ENCODE measurements around the gene PINK1.

PINK1 gene

DNA sequence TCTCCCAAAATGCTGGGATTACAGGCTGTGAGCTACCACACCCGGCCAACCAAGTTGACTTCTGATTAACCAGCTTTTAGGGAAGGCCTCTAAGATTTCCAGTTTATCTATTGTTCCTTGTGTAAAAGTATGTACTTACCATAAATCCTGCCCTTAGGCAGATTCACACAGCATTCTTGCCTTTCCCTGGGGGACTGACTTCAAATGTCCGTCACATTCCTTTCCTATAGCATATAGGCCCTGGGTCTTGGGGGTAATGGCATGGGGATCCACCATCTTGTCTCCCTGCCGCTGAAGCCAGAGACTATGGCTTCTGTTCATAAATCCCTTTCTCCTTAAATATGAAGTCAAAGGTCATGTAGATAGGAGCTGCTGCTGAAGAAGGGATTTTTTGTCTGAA lies 872 bp upstream of the PINK1 start:
- peak; percentile 50 to 75 for DNase-seq

GRCh38 chr1:20634065-20634593 lies 871 bp downstream of the PINK1 start:
- no peak overlapping the region for H3K14ac ChIP-seq (ENCODE audit: low read length)
- no peak overlapping the region for H3K27ac ChIP-seq (ENCODE audit: low read depth, low read length)
- H2BK120ac ChIP-seq (ENCODE audit: insufficient read depth, low read length, poor library complexity): no peak overlapping the region
- H3K27me3 ChIP-seq (ENCODE audit: insufficient read depth, low read length): no peaks in the 10 kb centered on the region
- no peak overlapping the region for H2AK5ac ChIP-seq (ENCODE audit: low read length)
- H3K23ac ChIP-seq (ENCODE audit: low read length): no peak overlapping the region
- peak overlapping the region; percentile 56 for H3K4me3 ChIP-seq (ENCODE audit: low read depth, low read length)
- H4K8ac ChIP-seq (ENCODE audit: low read depth, low read length): no peak overlapping the region
- no peaks in the 10 kb centered on the region for H3K9me3 ChIP-seq (ENCODE audit: insufficient read depth, low read depth, low read length)
- H3K18ac ChIP-seq (ENCODE audit: low read length): no peak overlapping the region
- no peak overlapping the region for H2AFZ ChIP-seq (ENCODE audit: insufficient read depth, low read length, poor library complexity)
- peaks cover 4% of the 10 kb centered on the region for H3K79me1 ChIP-seq (ENCODE audit: low read length)
- H3K4me1 ChIP-seq (ENCODE audit: control insufficient read depth in 1 of 2, insufficient read depth in 2 of 2, low read length in 2 of 2): peaks cover 7 to 10% of the 10 kb centered on the region in 2 experiments
- peak in 1 of 2 donors; percentile 28 for DNase-seq
- no peak overlapping the region for H2BK5ac ChIP-seq (ENCODE audit: low read depth, low read length, poor library complexity)
- no peak overlapping the region for H3K9ac ChIP-seq (ENCODE audit: low read length)
- peak overlapping the region; percentile 88 for H3K4me2 ChIP-seq (ENCODE audit: low read length)
- H4K12ac ChIP-seq (ENCODE audit: low read depth, low read length): no peak overlapping the region
- no peak overlapping the region for H4K91ac ChIP-seq (ENCODE audit: low read depth, low read length)
- H2BK12ac ChIP-seq (ENCODE audit: low read length): no peak overlapping the region
- H3K79me2 ChIP-seq (ENCODE audit: control insufficient read depth, insufficient read depth, low read length, poor library complexity): peaks cover 2% of the 10 kb centered on the region
- H3K4ac ChIP-seq (ENCODE audit: low read depth, low read length): no peak overlapping the region
- no CpG with 5 or more reads among the region's 11 CpGs for WGBS (ENCODE audit: extremely low coverage, insufficient coverage, insufficient read length)
- H3K36me3 ChIP-seq (ENCODE audit: control insufficient read depth in 1 of 2, insufficient read depth in 2 of 2, low read length in 2 of 2): peaks cover 6 to 12% of the 10 kb centered on the region in 2 experiments

More for the DNA sequence above, 872 bp upstream of the PINK1 start:
- Histone ChIP-seq H3K27ac (ENCODE audit: low read depth, low read length) (no peak overlapping the region), H3K36me3 (ENCODE audit: control insufficient read depth in 1 of 2, insufficient read depth in 2 of 2, low read length in 2 of 2) (peaks cover 0 to 4% of the 10 kb centered on the region in 2 experiments), H3K9me3 (ENCODE audit: insufficient read depth, low read depth, low read length) (no peaks in the 10 kb centered on the region), H2BK120ac (ENCODE audit: insufficient read depth, low read length, poor library complexity) (no peak overlapping the region), H3K79me2 (ENCODE audit: control insufficient read depth, insufficient read depth, low read length, poor library complexity) (peaks cover 2% of the 10 kb centered on the region), H4K91ac (ENCODE audit: low read depth, low read length) (no peak overlapping the region), H3K4me3 (ENCODE audit: low read depth, low read length) (no peak overlapping the region), H4K8ac (ENCODE audit: low read depth, low read length) (no peak overlapping the region), H2BK12ac (ENCODE audit: low read length) (no peak overlapping the region), H3K4me1 (ENCODE audit: control insufficient read depth in 1 of 2, insufficient read depth in 2 of 2, low read length in 2 of 2) (peaks cover 7 to 10% of the 10 kb centered on the region in 2 experiments), H3K14ac (ENCODE audit: low read length) (no peak overlapping the region), H4K12ac (ENCODE audit: low read depth, low read length) (no peak overlapping the region), H2AFZ (ENCODE audit: insufficient read depth, low read length, poor library complexity) (no peak overlapping the region), H2BK5ac (ENCODE audit: low read depth, low read length, poor library complexity) (no peak overlapping the region), H2AK5ac (ENCODE audit: low read length) (no peak overlapping the region), H3K4ac (ENCODE audit: low read depth, low read length) (no peak overlapping the region), H3K4me2 (ENCODE audit: low read length) (no peak overlapping the region), H3K27me3 (ENCODE audit: insufficient read depth, low read length) (no peaks in the 10 kb centered on the region), H3K79me1 (ENCODE audit: low read length) (peaks cover 4% of the 10 kb centered on the region), H3K18ac (ENCODE audit: low read length) (no peak overlapping the region), H3K9ac (ENCODE audit: low read length) (no peak overlapping the region), H3K23ac (ENCODE audit: low read length) (no peak overlapping the region)
- no CpG with 5 or more reads among the region's 3 CpGs for WGBS (ENCODE audit: extremely low coverage, insufficient coverage, insufficient read length)

- Histone ChIP-seq H3K27ac (ENCODE audit: low read depth, low read length) (no peak overlapping the region), H3K36me3 (ENCODE audit: control insufficient read depth in 1 of 2, insufficient read depth in 2 of 2, low read length in 2 of 2) (peaks cover 10 to 16% of the 10 kb centered on the region in 2 experiments), H2BK12ac (ENCODE audit: low read length) (no peak overlapping the region), H3K23ac (ENCODE audit: low read length) (no peak overlapping the region), H2BK120ac (ENCODE audit: insufficient read depth, low read length, poor library complexity) (no peak overlapping the region), H3K9ac (ENCODE audit: low read length) (no peak overlapping the region), H3K27me3 (ENCODE audit: insufficient read depth, low read length) (no peaks in the 10 kb centered on the region), H3K79me2 (ENCODE audit: control insufficient read depth, insufficient read depth, low read length, poor library complexity) (peaks cover 2% of the 10 kb centered on the region), H3K18ac (ENCODE audit: low read length) (no peak overlapping the region), H4K12ac (ENCODE audit: low read depth, low read length) (no peak overlapping the region), H3K14ac (ENCODE audit: low read length) (no peak overlapping the region), H4K91ac (ENCODE audit: low read depth, low read length) (no peak overlapping the region), H3K79me1 (ENCODE audit: low read length) (peaks cover 4% of the 10 kb centered on the region), H2AFZ (ENCODE audit: insufficient read depth, low read length, poor library complexity) (no peak overlapping the region), H2BK5ac (ENCODE audit: low read depth, low read length, poor library complexity) (no peak overlapping the region), H4K8ac (ENCODE audit: low read depth, low read length) (no peak overlapping the region), H3K4me2 (ENCODE audit: low read length) (peak overlapping the region; percentile 88), H3K4ac (ENCODE audit: low read depth, low read length) (no peak overlapping the region), H2AK5ac (ENCODE audit: low read length) (no peak overlapping the region), H3K4me3 (ENCODE audit: low read depth, low read length) (no peak overlapping the region), H3K9me3 (ENCODE audit: insufficient read depth, low read depth, low read length) (no peaks in the 10 kb centered on the region), H3K4me1 (ENCODE audit: control insufficient read depth in 1 of 2, insufficient read depth in 2 of 2, low read length in 2 of 2) (peaks cover 7 to 10% of the 10 kb centered on the region in 2 experiments)
- DNase-seq: peak in 1 of 2 donors; percentile 43
- no CpG with 5 or more reads among the region's 4 CpGs for WGBS (ENCODE audit: extremely low coverage, insufficient coverage, insufficient read length)
These were observed 1.4 kb downstream of the PINK1 start for GRCh38 chr1:20634594-20635084.

GRCh38 chr1:20636785-20637347 lies 3.6 kb downstream of the PINK1 start:
- H4K91ac ChIP-seq (ENCODE audit: low read depth, low read length): no peak overlapping the region
- H2BK12ac ChIP-seq (ENCODE audit: low read length): no peak overlapping the region
- H2AK5ac ChIP-seq (ENCODE audit: low read length): no peak overlapping the region
- H3K9me3 ChIP-seq (ENCODE audit: insufficient read depth, low read depth, low read length): no peaks in the 10 kb centered on the region
- peaks cover 4% of the 10 kb centered on the region for H3K79me1 ChIP-seq (ENCODE audit: low read length)
- no peak overlapping the region for H3K4me2 ChIP-seq (ENCODE audit: low read length)
- H3K36me3 ChIP-seq (ENCODE audit: control insufficient read depth in 1 of 2, insufficient read depth in 2 of 2, low read length in 2 of 2): peaks cover 14 to 20% of the 10 kb centered on the region in 2 experiments
- H4K12ac ChIP-seq (ENCODE audit: low read depth, low read length): no peak overlapping the region
- H3K23ac ChIP-seq (ENCODE audit: low read length): no peak overlapping the region
- DNase-seq: no peak
- H3K9ac ChIP-seq (ENCODE audit: low read length): no peak overlapping the region
- H3K27ac ChIP-seq (ENCODE audit: low read depth, low read length): no peak overlapping the region
- no peak overlapping the region for H3K4ac ChIP-seq (ENCODE audit: low read depth, low read length)
- no CpG with 5 or more reads among the region's 8 CpGs for WGBS (ENCODE audit: extremely low coverage, insufficient coverage, insufficient read length)
- H3K14ac ChIP-seq (ENCODE audit: low read length): no peak overlapping the region
- H3K18ac ChIP-seq (ENCODE audit: low read length): no peak overlapping the region
- peak overlapping the region; percentile 42 for H3K4me3 ChIP-seq (ENCODE audit: low read depth, low read length)
- peaks cover 2% of the 10 kb centered on the region for H3K79me2 ChIP-seq (ENCODE audit: control insufficient read depth, insufficient read depth, low read length, poor library complexity)
- H4K8ac ChIP-seq (ENCODE audit: low read depth, low read length): no peak overlapping the region
- H3K27me3 ChIP-seq (ENCODE audit: insufficient read depth, low read length): no peaks in the 10 kb centered on the region
- no peak overlapping the region for H2AFZ ChIP-seq (ENCODE audit: insufficient read depth, low read length, poor library complexity)
- H3K4me1 ChIP-seq (ENCODE audit: control insufficient read depth in 1 of 2, insufficient read depth in 2 of 2, low read length in 2 of 2): peaks cover 7 to 10% of the 10 kb centered on the region in 2 experiments
- no peak overlapping the region for H2BK120ac ChIP-seq (ENCODE audit: insufficient read depth, low read length, poor library complexity)
- no peak overlapping the region for H2BK5ac ChIP-seq (ENCODE audit: low read depth, low read length, poor library complexity)
